SIG-M5 treated with dmso at 0.1 percent for 504 hours (cell line): ENCODE results near the gene FNDC11.
A peak's percentile ranks its signal among the peaks of the same experiment; 100 is the strongest.

Experiments used
- DNase-seq: peaks from one replicate; lab custom pipeline; 2025; ENCODE audit not compliant: unreplicated experiment; lab: John Stamatoyannopoulos, UW

Gene FNDC11

DNA sequence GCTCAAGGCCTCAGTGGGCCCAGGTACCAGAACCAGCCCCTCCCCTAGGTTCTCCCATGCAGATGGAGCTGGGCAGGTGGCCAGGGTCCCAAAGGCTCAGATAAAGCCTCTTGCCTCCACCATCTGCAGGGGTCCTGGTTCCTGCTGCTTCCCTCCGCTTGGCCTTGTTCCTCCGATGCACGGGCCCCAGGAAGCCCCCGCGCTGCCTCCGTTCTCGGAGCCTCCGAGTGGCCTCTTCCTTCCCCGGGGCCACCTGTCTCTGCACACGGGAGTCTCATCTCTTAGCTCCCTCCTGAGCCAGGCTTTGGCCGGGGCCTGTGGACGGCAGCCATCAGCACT is 14.9 kb upstream of the FNDC11 start:
- DNase-seq, result no peak

DNA sequence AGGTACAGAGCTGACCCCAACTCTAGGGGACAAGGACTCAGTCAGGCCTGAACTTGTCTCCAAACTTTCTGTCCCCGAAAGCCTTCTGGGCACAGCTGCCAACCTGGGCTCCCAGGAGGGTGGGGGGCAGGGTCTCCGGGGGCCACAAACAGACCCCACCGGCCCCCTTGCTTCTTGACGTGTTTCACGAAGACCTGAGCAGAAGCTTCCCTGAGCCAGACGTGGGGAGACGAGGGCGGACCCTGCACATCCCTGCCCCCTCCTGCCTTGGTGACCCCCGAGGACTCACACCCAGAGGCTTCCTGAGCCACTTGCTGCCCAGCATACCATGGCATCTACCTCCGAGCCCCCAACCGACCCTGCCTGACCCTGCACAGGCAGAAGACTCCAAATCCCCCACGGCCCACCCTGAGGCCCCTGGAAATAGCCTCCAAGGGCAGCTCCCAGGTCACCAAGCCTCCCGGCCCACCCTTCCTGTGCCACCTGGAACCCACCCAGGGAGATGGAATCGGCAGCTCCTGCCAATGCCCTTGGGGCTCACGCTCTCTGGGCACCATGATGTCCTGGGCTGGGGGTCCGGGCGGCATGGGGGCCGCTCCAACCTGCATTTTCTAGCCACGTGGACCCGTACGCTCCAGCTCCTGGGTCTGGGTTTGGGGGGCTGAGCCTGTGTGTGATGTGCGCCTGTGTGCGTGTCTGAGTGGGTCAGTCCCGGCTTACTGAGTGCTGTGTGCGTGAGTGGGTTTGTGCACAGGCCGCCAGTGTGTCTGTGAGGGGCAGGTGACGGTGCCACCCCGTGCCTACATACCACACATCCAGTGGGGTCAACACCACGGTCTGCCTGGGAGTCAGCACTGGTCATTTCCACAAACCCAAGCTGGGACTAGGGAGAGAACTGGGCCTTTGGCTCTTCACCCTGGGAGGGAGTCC is 14.3 kb upstream of the FNDC11 start:
- DNase-seq, result no peak

DNA sequence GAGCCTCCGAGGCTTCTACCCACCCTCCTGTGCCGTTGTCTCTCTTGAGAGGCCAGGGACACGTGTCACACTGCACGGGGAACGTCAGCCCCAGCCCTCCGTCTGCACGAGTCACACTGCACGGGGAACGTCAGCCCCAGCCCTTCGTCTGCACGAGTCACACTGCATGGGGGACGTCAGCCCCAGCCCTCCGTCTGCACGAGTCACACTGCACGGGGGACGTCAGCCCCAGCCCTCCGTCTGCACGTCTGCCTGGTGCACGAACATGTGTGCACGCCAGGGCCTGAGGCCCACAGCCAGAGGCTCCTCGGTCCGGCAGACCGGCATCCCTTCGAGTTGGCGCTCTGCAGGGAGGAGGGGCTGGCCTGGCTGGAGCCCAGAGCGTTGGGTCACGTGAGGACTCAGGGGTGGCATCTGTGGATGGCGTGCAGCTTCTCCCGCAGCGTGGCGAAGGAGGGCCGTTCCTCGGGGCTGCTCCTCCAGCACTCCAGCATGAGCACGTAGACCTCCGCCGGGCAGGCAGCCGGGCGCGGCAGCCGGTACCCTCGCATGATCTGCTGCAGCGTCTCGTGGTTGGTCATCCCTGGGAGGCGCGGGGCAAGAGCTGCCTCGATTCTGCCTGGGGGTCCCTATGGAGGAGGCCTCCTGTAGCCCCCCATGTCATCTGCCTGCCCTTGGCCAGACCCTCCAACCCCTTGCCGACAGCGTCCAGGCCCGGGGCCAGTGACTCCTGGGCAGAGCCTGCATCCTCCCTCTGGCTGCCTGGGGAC is 13.4 kb upstream of the FNDC11 start:
- no peak for DNase-seq

DNA sequence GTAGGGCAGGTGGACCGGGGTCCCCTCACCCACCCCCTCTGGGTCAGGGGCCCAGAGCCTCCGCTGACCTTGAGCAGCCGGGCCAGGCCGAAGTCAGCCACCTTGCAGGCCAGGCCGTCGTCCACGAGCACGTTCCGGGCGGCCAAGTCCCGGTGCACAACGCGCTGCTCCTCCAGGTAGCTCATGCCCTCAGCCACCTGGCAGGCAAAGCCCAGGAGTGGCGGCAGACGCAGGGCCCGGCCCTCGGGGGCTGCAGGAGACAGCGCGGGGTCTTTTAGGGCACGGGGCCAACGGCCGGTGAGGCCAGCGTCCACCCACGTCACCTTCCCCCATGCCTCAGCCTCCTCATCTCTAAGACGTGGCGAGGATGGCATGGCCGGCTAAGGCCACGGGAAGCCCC is 12.6 kb upstream of the FNDC11 start:
- DNase-seq, result no peak

DNA sequence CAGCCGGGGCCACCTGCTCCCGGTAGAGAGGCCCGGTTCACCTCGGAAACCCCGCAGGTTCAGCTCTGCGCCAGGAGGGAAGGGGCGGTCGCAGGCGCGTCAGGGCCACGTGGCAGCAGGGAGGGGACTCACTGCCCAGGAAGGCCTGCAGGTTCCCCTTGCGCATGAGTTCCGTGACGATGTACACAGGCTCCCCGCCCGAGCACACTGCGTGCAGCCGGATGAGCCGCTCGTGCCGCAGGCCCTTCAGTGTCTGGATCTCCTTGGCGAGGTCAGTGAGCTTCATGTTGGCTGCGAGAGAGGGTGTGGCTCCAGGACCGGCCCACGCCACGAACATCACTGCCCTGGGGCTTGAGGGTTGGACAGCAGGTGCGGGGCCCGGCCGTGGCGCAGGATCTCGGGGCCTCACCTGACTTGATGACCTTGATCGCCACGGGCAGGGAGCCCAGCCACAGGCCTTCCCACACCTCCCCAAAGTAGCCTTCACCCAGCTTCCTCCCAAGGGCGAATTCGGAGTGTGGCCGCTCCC is 11.9 kb upstream of the FNDC11 start:
- DNase-seq, result no peak

GRCh38 chr20:63542696-63543095 is 11.3 kb upstream of the FNDC11 start:
- no peak for DNase-seq

GRCh38 chr20:63543131-63543530 is 10.8 kb upstream of the FNDC11 start:
- no peak for DNase-seq

GRCh38 chr20:63543733-63544132 is 10.2 kb upstream of the FNDC11 start:
- no peak for DNase-seq

- no peak for DNase-seq
Measured at GRCh38 chr20:63544241-63544957, 9.6 kb upstream of the FNDC11 start.

GRCh38 chr20:63544958-63545516 is 8.9 kb upstream of the FNDC11 start:
- peak; percentile 46 for DNase-seq

DNA sequence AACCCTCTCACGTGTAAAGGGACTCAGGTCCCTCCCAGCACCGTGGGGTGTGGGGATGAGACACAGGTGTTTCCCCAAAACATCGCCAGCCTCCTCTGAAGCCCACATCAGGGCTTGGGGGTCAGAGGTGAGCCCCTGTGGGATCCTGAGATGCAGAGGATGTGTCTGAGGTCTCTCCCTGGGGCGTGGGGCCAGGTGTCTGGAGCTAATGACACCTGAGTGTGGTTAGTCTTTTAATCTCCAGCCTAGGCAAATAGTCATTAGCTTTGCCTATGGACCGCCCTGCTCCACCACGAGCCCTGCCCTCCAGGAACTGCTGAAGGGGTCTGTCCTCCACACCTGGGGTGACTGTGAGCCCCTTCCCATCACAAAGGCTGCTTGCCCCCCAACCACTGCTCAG is 8.1 kb upstream of the FNDC11 start:
- no peak for DNase-seq

- no peak for DNase-seq
Measured at GRCh38 chr20:63546256-63546955, 7.6 kb upstream of the FNDC11 start.

DNA sequence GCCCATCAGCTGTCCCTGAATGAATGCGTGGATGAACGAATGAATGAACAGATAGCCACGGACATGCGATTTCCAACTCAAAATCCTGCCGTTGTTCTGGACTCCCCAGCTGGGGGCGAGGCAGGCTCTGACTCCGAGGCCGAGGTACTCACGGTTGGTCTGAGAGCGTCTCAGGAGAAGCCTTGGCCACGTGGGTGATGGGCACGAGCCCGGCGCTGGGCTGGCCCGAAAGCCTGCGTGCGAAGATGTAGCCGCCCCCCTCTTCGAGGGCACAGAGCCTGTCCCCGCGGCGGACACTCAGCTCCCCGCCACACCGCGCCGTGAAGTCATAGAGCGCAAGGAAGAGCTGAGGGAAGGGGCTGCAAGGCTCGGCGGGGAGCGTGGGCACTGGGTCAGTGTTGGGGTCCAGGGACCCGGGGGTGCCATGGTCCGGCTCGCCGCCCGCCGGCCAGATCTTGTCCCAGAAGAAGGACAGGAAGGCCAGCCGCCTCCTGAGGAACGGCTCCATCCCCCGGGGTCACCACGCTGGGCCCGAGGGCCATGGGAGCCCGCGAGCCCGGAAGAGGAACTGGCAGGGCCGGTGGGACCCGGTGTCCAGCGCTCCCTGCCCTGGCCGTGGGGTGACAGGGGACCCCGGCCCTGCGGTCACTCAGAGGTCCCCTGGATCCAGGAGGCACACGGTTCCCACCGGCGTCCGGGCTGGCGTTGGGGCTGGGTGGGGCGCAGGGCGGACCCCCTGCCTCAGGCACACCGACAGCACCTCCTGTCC is 6.8 kb upstream of the FNDC11 start:
- no peak for DNase-seq

DNA sequence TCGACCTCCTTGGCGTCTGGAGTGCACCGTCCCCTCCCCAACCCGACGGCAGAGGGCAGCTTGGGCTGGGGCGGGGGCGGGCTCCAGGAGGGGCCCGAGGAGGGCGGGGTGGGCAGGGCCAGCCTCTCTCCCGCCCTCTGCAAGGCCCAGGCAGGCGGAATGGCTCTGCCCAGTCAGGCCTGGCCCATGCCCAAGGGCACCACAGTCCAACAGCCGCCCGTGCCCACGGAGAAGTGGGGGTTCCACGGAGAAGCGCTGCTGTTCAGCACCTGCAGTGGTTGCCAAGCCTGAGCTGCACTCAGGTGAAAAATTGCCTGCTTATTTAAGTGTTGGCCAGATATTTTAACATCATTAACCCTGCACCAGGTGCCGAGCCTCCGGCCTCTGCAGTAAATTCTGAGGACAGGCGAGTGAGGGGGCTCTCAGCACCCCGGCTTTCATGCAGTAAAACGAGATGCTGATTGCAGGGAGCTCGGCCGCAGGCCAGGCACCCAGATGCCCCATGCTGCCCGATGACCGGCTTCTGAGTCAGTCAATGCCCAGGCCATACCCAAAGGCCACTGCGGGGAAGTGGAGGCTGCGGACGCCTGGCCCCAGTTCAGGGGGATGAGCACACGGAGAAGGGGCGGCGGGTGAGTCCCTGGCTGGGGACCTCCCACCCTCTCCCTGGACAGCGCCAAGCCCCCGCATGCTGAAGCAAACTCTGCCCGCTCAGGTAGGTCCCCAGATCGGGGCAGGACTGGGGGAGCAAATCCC is 6.1 kb upstream of the FNDC11 start, which contains the start of gene SRMS:
TSS of gene SRMS (minus strand) at position 25 of the 756 bp plus-strand sequence. CDS start 286 bp downstream, outside the sequence.
- DNase-seq, result no peak

GRCh38 chr20:63548542-63548941 is 5.4 kb upstream of the FNDC11 start:
- no peak for DNase-seq

DNA sequence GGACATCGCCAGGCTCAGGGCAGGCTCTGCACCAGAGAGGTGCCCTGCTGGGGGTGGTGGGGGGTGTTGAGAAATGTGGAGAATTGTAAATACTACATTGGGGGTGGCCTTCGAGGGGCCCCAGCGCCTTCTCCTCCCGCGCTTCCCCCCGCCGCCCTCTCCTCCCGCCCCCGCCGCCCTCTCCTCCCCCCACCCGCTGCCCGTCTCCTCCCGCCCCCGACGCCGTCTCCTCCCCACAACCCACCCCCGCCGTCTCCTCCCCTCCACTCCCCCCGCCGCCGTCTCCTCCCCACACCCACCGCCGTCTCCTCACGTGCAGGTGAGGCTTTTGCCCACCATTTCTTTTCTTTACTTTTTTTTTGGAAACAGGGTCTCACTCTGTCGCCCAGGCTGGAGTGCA is 4.9 kb upstream of the FNDC11 start:
- no peak for DNase-seq

DNA sequence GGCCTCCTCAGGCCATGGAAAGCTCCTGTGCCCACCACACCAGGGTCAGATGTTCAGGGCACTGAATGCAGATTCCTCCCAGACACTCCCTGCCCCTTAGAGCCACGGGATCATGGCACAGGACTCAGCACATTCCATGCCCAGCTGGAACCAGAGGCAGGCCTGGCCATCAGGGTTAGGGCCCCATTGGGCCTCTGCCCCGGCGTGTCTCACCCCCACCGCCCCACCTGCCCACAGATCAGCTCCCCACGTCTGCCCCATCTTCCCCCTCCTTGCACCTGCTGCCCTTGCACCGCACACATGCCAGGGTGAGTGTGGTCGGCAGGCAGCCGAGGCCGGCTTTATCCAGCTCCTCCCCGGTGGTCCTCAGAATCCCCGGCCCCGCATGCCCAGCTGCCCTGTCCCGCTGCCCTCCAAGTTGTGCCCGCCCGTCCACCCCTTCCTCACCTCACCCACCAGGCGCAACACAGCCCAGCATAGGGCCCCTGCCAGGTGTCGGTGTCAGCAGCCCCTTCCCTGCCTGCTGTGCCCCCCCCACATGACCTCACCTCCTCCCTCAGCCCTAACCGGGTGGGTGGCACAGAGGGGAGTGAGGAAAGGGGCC is 4.2 kb upstream of the FNDC11 start:
- no peak for DNase-seq

GRCh38 chr20:63551068-63551467 is 2.9 kb upstream of the FNDC11 start:
- DNase-seq, result no peak
